SU-DHL-6 (cell line): Measurements from ENCODE around the gene CELF5.

ENCODE experiments used
- H2AFZ ChIP-seq: fragments of 200-600 bp; sonication (generic); 2 replicates; pipeline ENCODE4 v1.6.1; 2014; ENCODE audit warnings: low read depth, mild to moderate bottlenecking, moderate library complexity, mixed read lengths, antibody characterized with exemption, low read length; ENCODE audit not compliant: severe bottlenecking
- H3F3A ChIP-seq: fragments of 200-600 bp; shearing (Covaris generic); 2 replicates; pipeline ENCODE4 v1.6.0; 2016; ENCODE audit warnings: antibody characterized with exemption, mild to moderate bottlenecking; ENCODE audit not compliant: insufficient read depth
- H3K27ac ChIP-seq: fragments of 200-600 bp; sonication (generic); 2 replicates; pipeline ENCODE4 v1.5.1; 2016; ENCODE audit warnings: low read depth, mild to moderate bottlenecking, low read length, moderate library complexity, mixed read lengths
- H3K27me3 ChIP-seq: fragments of 200-600 bp; sonication (generic), shearing (Covaris generic); 2 replicates; pipeline ENCODE4 v1.6.0; 2014; ENCODE audit warnings: mild to moderate bottlenecking, low read length
- H3K36me3 ChIP-seq: fragments of 200-600 bp; sonication (generic); 2 replicates; pipeline ENCODE4 v1.6.1; 2014; ENCODE audit warnings: mild to moderate bottlenecking, low read length, mixed read lengths
- H3K4me2 ChIP-seq: fragments of 300-600, 200-600 bp; shearing (Covaris generic), sonication (generic); 2 replicates; pipeline ENCODE4 v1.6.0; 2014; ENCODE audit warnings: low read length, low read depth, mild to moderate bottlenecking; ENCODE audit not compliant: poor library complexity, severe bottlenecking
- H3K4me3 ChIP-seq: fragments of 200-600 bp; sonication (generic); 2 replicates; pipeline ENCODE4 v1.5.1; 2014; ENCODE audit warnings: antibody characterized with exemption, low read length, mild to moderate bottlenecking, mixed read lengths; ENCODE audit not compliant: insufficient read depth, poor library complexity, severe bottlenecking
- H3K79me2 ChIP-seq: fragments of 200-600 bp; sonication (generic); 2 replicates; pipeline ENCODE4 v1.6.1; 2014; ENCODE audit warnings: mild to moderate bottlenecking, low read length, moderate library complexity; ENCODE audit not compliant: insufficient read depth
- H3K9ac ChIP-seq: fragments of 200-600 bp; sonication (generic); 2 replicates; pipeline ENCODE4 v1.7.0; 2014; ENCODE audit warnings: mild to moderate bottlenecking, low read length
- H3K9me2 ChIP-seq: fragments of 200-600 bp; sonication (generic); replicated peaks from 2 replicates; pipeline ENCODE4 v1.6.1; 2014; ENCODE audit warnings: low read length; ENCODE audit not compliant: insufficient read depth
- H3K9me3 ChIP-seq: fragments of 200-600 bp; sonication (generic); 2 replicates; pipeline ENCODE4 v1.6.1; 2014; ENCODE audit warnings: low read length, mixed read lengths; ENCODE audit not compliant: insufficient read depth
- H4K20me1 ChIP-seq: fragments of 200-600 bp; sonication (generic); 2 replicates; pipeline ENCODE4 v1.6.1; 2014; ENCODE audit warnings: low read depth, mild to moderate bottlenecking, antibody characterized with exemption, low read length, moderate library complexity, mixed read lengths
- EZH2phosphoT487 ChIP-seq: fragments of 200-600 bp; sonication (generic), shearing (Covaris generic); conservative IDR thresholded peaks from 2 replicates; pipeline ENCODE4 v1.6.1; 2018; ENCODE audit warnings: mild to moderate bottlenecking, antibody characterized with exemption, low read length, moderate library complexity, mixed read lengths
- TF ChIP-seq, protein P1 (sequence below): fragments of 200-600 bp; sonication (generic); IDR thresholded peaks from one replicate; pipeline ENCODE4 v1.5.1; 2017; ENCODE audit warnings: antibody characterized with exemption, mild to moderate bottlenecking, low read length, moderate library complexity; ENCODE audit not compliant: insufficient read depth, poor library complexity, severe bottlenecking

CELF5 gene

GRCh38 chr19:3227054-3227626, 2.7 kb downstream of the CELF5 start:
- no peak overlapping the region for H3K4me2 ChIP-seq

GRCh38 chr19:3229346-3229743, 4.9 kb downstream of the CELF5 start:
- Histone ChIP-seq H3F3A (no peaks in the 10 kb centered on the region), H3K4me3 (no peak overlapping the region), H3K9ac (no peak overlapping the region), H3K27ac (no peak overlapping the region), H3K4me2 (no peak overlapping the region), H3K79me2 (no peaks in the 10 kb centered on the region), H2AFZ (no peak overlapping the region), H3K9me3 (no peaks in the 10 kb centered on the region), H3K36me3 (no peaks in the 10 kb centered on the region), H4K20me1 (no peaks in the 10 kb centered on the region), H3K9me2 (no peaks in the 10 kb centered on the region), H3K27me3 (no peaks in the 10 kb centered on the region)
- TF ChIP-seq, protein P1, sequence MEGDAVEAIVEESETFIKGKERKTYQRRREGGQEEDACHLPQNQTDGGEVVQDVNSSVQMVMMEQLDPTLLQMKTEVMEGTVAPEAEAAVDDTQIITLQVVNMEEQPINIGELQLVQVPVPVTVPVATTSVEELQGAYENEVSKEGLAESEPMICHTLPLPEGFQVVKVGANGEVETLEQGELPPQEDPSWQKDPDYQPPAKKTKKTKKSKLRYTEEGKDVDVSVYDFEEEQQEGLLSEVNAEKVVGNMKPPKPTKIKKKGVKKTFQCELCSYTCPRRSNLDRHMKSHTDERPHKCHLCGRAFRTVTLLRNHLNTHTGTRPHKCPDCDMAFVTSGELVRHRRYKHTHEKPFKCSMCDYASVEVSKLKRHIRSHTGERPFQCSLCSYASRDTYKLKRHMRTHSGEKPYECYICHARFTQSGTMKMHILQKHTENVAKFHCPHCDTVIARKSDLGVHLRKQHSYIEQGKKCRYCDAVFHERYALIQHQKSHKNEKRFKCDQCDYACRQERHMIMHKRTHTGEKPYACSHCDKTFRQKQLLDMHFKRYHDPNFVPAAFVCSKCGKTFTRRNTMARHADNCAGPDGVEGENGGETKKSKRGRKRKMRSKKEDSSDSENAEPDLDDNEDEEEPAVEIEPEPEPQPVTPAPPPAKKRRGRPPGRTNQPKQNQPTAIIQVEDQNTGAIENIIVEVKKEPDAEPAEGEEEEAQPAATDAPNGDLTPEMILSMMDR, result no peak
- TF ChIP-seq EZH2phosphoT487, result no peak

More at GRCh38 chr19:3227054-3227626, 2.7 kb downstream of the CELF5 start:
- TF ChIP-seq, protein P1, result no peak
- no peak for TF ChIP-seq EZH2phosphoT487
- no peaks in the 10 kb centered on the region for H3K9me3 ChIP-seq
- H3F3A ChIP-seq, result no peaks in the 10 kb centered on the region
- no peaks in the 10 kb centered on the region for H3K9me2 ChIP-seq
- H3K36me3 ChIP-seq, result no peaks in the 10 kb centered on the region
- no peaks in the 10 kb centered on the region for H3K79me2 ChIP-seq
- no peak overlapping the region for H3K9ac ChIP-seq
- H3K4me3 ChIP-seq, result no peak overlapping the region
- H3K27ac ChIP-seq, result no peak overlapping the region
- H4K20me1 ChIP-seq, result no peaks in the 10 kb centered on the region
- H3K27me3 ChIP-seq, result no peaks in the 10 kb centered on the region
- no peak overlapping the region for H2AFZ ChIP-seq

GRCh38 chr19:3229888-3230496, 5.5 kb downstream of the CELF5 start:
- TF ChIP-seq EZH2phosphoT487, result no peak
- TF ChIP-seq, protein P1, result no peak
- no peaks in the 10 kb centered on the region for H3K9me2 ChIP-seq
- no peaks in the 10 kb centered on the region for H3K9me3 ChIP-seq
- no peaks in the 10 kb centered on the region for H3K79me2 ChIP-seq
- H3K27ac ChIP-seq, result no peak overlapping the region
- H3F3A ChIP-seq, result no peaks in the 10 kb centered on the region
- no peaks in the 10 kb centered on the region for H3K36me3 ChIP-seq
- no peaks in the 10 kb centered on the region for H3K27me3 ChIP-seq
- H3K4me3 ChIP-seq, result no peak overlapping the region
- no peak overlapping the region for H3K9ac ChIP-seq
- no peaks in the 10 kb centered on the region for H4K20me1 ChIP-seq
- H2AFZ ChIP-seq, result no peak overlapping the region
- no peak overlapping the region for H3K4me2 ChIP-seq
